Bronchial epithelial cell (primary cell): ENCODE results near the gene ABT1. TPM values are rescaled to one million over a fixed set of nuclear protein-coding genes. Genes with fewer than 3 reads are reported as not detected.

Experiments
- DNase-seq: peaks from one replicate; pipeline ENCODE4 v3.0.0-alpha.2; 2010; ENCODE audit warnings: low read depth
- FAIRE-seq: peaks from 2 replicates; lab custom pipeline; 2011; peaks lifted over from hg19 to GRCh38; lab: Jason Lieb, UNC
- H3K27me3 ChIP-seq: 2 replicates; pipeline ENCODE4 v1.5.1; 2011; ENCODE audit warnings: low read length; ENCODE audit not compliant: control insufficient read depth, insufficient read depth
- H3K36me3 ChIP-seq: 2 replicates; pipeline ENCODE4 v1.5.1; 2011; ENCODE audit warnings: low read length; ENCODE audit not compliant: control insufficient read depth, insufficient read depth
- H3K4me3 ChIP-seq: 2 replicates; pipeline ENCODE4 v1.5.1; 2011; ENCODE audit warnings: mild to moderate bottlenecking, low read depth, low read length, control low read depth
- CTCF ChIP-seq: IDR thresholded peaks from 2 replicates; pipeline ENCODE4 v1.5.1; 2011; ENCODE audit warnings: mild to moderate bottlenecking, moderate library complexity, low read length, control low read depth, inconsistent platforms; ENCODE audit not compliant: insufficient read depth, severe bottlenecking
- total RNA-seq: library from RNA; depleted of rRNA; stranded (reverse); fragments of >200 nt; gene quantifications from 2 replicates; pipeline ENCODE4 v1.2.1, GENCODE V29; 2014

The ABT1 gene
- total RNA-seq, 1 donor from 2014 or later = 16.8 TPM

GRCh38 chr6:26604026-26604425 lies 7.3 kb downstream of the ABT1 start:
- TF ChIP-seq CTCF = no peak
- FAIRE-seq (no peak), DNase-seq (no peak)
- Histone ChIP-seq H3K4me3 (no peak overlapping the region), H3K27me3 (no peaks in the 10 kb centered on the region), H3K36me3 (no peaks in the 10 kb centered on the region)

- peak; percentile 4 for DNase-seq
- H3K36me3 ChIP-seq = no peaks in the 10 kb centered on the region
- no peak for FAIRE-seq
- no peak overlapping the region for H3K4me3 ChIP-seq
- TF ChIP-seq CTCF = no peak
- no peaks in the 10 kb centered on the region for H3K27me3 ChIP-seq
Observed at GRCh38 chr6:26604797-26605196, 8.0 kb downstream of the ABT1 start.

- FAIRE-seq (no peak), DNase-seq (peak; percentile 50)
- Histone ChIP-seq H3K36me3 (no peaks in the 10 kb centered on the region), H3K27me3 (peaks cover 2% of the 10 kb centered on the region), H3K4me3 (no peak overlapping the region)
- peak; percentile 79 for TF ChIP-seq CTCF
Observed at GRCh38 chr6:26607434-26608230, 10.9 kb downstream of the ABT1 start.

GRCh38 chr6:26609463-26609862 lies 12.7 kb downstream of the ABT1 start:
- H3K27me3 ChIP-seq = peaks cover 7% of the 10 kb centered on the region
- no peak for FAIRE-seq
- no peak for DNase-seq
- TF ChIP-seq CTCF = no peak
- no peak overlapping the region for H3K4me3 ChIP-seq
- no peaks in the 10 kb centered on the region for H3K36me3 ChIP-seq

- Histone ChIP-seq H3K4me3 (no peak overlapping the region), H3K36me3 (no peaks in the 10 kb centered on the region), H3K27me3 (peaks cover 9% of the 10 kb centered on the region)
- FAIRE-seq (no peak), DNase-seq (no peak)
- TF ChIP-seq CTCF = no peak
Observed at GRCh38 chr6:26611599-26611998, 14.8 kb downstream of the ABT1 start.
